Endothelial cell of umbilical vein (primary cell): ENCODE measurements around the gene PPP2R3C. TPM values are rescaled to one million over a fixed set of nuclear protein-coding genes. Genes with fewer than 3 reads are reported as not detected.

ENCODE experiments used
- BruUV-seq: library from RNA; stranded (reverse); fragments of 400-500 nt; replicated peaks from 2 replicates; lab custom pipeline; 2021; lab: Mats Ljungman, UMichigan
- CTCF ChIA-PET: fragments of 300-600, 350-600 bp; sonication (Branson Sonifier 250); formaldehyde crosslinking; loops from one replicate; lab custom pipeline; 2021; ENCODE audit warnings: antibody characterized with exemption, inconsistent platforms; lab: Charles Lee
- POLR2A ChIA-PET: fragments of 300-600, 350-600 bp; sonication (Branson Sonifier 250); formaldehyde crosslinking; loops from one replicate; lab custom pipeline; 2021; ENCODE audit warnings: antibody characterized with exemption, inconsistent platforms; lab: Charles Lee
- DNase-seq: peaks from one replicate; pipeline ENCODE4 v3.0.0-alpha.2; 2011; ENCODE audit warnings: low read depth, low spot score
- FAIRE-seq: peaks from 2 replicates; lab custom pipeline; 2011; peaks lifted over from hg19 to GRCh38; lab: Jason Lieb, UNC
- H2AFZ ChIP-seq: 2 replicates; pipeline ENCODE4 v1.6.0; 2012; ENCODE audit warnings: low read depth, low read length, control low read depth, inconsistent platforms
- H3K27ac ChIP-seq: 2 replicates; pipeline ENCODE4 v1.5.1; 2011; ENCODE audit warnings: low read depth, mild to moderate bottlenecking, control low read depth, low read length, moderate library complexity; ENCODE audit not compliant: insufficient read depth
- H3K27me3 ChIP-seq, 2 experiments: 2 replicates each; pipeline versions ENCODE4 v1.6.0 to v1.6.1; 2011; ENCODE audit warnings: low read length in 2 of 2, mixed read lengths in 1 of 2; ENCODE audit not compliant: control insufficient read depth in 2 of 2, insufficient read depth in 2 of 2
- H3K36me3 ChIP-seq, 2 experiments: 2 replicates in 1 of 2; 3 replicates in 1 of 2; pipeline ENCODE4 v1.5.1; 2011; ENCODE audit warnings: low read length in 2 of 2, mild to moderate bottlenecking in 1 of 2, moderate library complexity in 1 of 2; ENCODE audit not compliant: control insufficient read depth in 2 of 2, insufficient read depth in 2 of 2; ENCODE audit errors: extremely low read depth in 1 of 2
- H3K4me1 ChIP-seq: 3 replicates; pipeline ENCODE4 v1.5.1; 2011; ENCODE audit warnings: mild to moderate bottlenecking, low read length; ENCODE audit not compliant: control insufficient read depth, insufficient read depth; ENCODE audit errors: extremely low read depth
- H3K4me2 ChIP-seq: 2 replicates; pipeline ENCODE4 v1.6.1; 2011; ENCODE audit warnings: low read length, control low read depth, mixed read lengths; ENCODE audit not compliant: insufficient read depth
- H3K4me3 ChIP-seq, 3 experiments: fragments of 200-600 bp in 1 of 3; sonication (generic), shearing (Covaris generic) in 1 of 3; replicated peaks in 1 of 3; 2 replicates each; pipeline ENCODE4 v1.5.1; 2011 to 2016; ENCODE audit warnings: control low read depth in 3 of 3, low read length in 3 of 3, mild to moderate bottlenecking in 2 of 3, inconsistent platforms in 1 of 3, low read depth in 1 of 3, moderate library complexity in 1 of 3; ENCODE audit not compliant: insufficient read depth in 1 of 3
- H3K79me2 ChIP-seq: 2 replicates; pipeline ENCODE4 v1.6.0; 2012; ENCODE audit warnings: low read length, inconsistent platforms; ENCODE audit not compliant: control insufficient read depth, insufficient read depth
- H3K9ac ChIP-seq: replicated peaks from 2 replicates; pipeline ENCODE3; 2011; ENCODE audit warnings: low read length, control low read depth; ENCODE audit not compliant: insufficient read depth; ENCODE audit errors: extremely low read depth
- H3K9me1 ChIP-seq: replicated peaks from 3 replicates; pipeline ENCODE4 v1.6.0; 2011; ENCODE audit warnings: mild to moderate bottlenecking, low read length; ENCODE audit not compliant: control insufficient read depth, insufficient read depth; ENCODE audit errors: extremely low read depth
- H3K9me3 ChIP-seq: replicated peaks from 2 replicates; pipeline ENCODE4 v1.5.1; 2012; ENCODE audit warnings: low read length, inconsistent platforms; ENCODE audit not compliant: control insufficient read depth, insufficient read depth
- H4K20me1 ChIP-seq: replicated peaks from 2 replicates; pipeline ENCODE3; 2011; ENCODE audit warnings: mild to moderate bottlenecking, low read length; ENCODE audit not compliant: control insufficient read depth, insufficient read depth; ENCODE audit errors: extremely low read depth
- CTCF ChIP-seq, 2 donors: IDR thresholded peaks; 1 replicate in 1 of 2; 2 replicates in 1 of 2; pipeline ENCODE4 v1.5.1; 2011; ENCODE audit warnings: low read length in 2 of 2, mild to moderate bottlenecking in 2 of 2, moderate library complexity in 2 of 2, control low read depth in 1 of 2, inconsistent platforms in 1 of 2, low read depth in 1 of 2; ENCODE audit not compliant: insufficient read depth in 1 of 2; ENCODE audit errors: extremely low read depth in 1 of 2
- EZH2 ChIP-seq: IDR thresholded peaks from 2 replicates; pipeline ENCODE4 v1.6.1; 2012; ENCODE audit warnings: borderline replicate concordance, low read depth, mild to moderate bottlenecking, moderate library complexity, low read length, inconsistent platforms; ENCODE audit not compliant: severe bottlenecking
- GATA2 ChIP-seq: IDR thresholded peaks from 2 replicates; pipeline ENCODE4 v1.7.0; 2011; ENCODE audit warnings: low read depth, mild to moderate bottlenecking, moderate library complexity, mixed read lengths, low read length; ENCODE audit not compliant: insufficient read length, insufficient read depth
- JUN ChIP-seq: IDR thresholded peaks from 2 replicates; pipeline ENCODE4 v1.6.1; 2011; ENCODE audit warnings: borderline replicate concordance, low read depth; ENCODE audit not compliant: insufficient read length, insufficient read depth
- MAX ChIP-seq: IDR thresholded peaks from 2 replicates; pipeline ENCODE4 v1.6.1; 2011; ENCODE audit not compliant: insufficient read depth, insufficient read length
- MYC ChIP-seq: IDR thresholded peaks from one replicate; pipeline ENCODE4 v1.6.1; 2011; ENCODE audit warnings: mild to moderate bottlenecking, low read depth, low read length
- POLR2A ChIP-seq: IDR thresholded peaks from 2 replicates; pipeline ENCODE4 v1.6.1; 2012; ENCODE audit warnings: low read depth, mild to moderate bottlenecking, control low read depth, low read length
- dilution Hi-C: fragments of 300-500 bp; cut with MboI; formaldehyde crosslinking; loops from one replicate; pipeline ENCODE4 v1.15.0; 2019; ENCODE audit warnings: low sequenced_read_pairs; ENCODE audit not compliant: extremely low pct_ligation_motif_present
- intact Hi-C: fragments of 100-400 bp; cut with micrococcal nuclease; formaldehyde crosslinking; loops from one replicate; pipeline ENCODE4 v1.10.0; 2022
- polyA plus RNA-seq, 4 experiments: library from polyadenylated mRNA; depleted of rRNA in 3 of 4; stranded (reverse) in 3 of 4; unstranded in 1 of 4; fragments of >200 nt; gene quantifications; 2 replicates each; pipeline versions ENCODE4 v1.2.1 to v1.2.3, GENCODE V29; 2011 to 2012; ENCODE audit warnings: missing spikeins in 1 of 4
- total RNA-seq: library from RNA; stranded (reverse); gene quantifications from 2 replicates; pipeline ENCODE4 v1.2.3, GENCODE V29; 2021

Gene PPP2R3C
- total and polyA plus RNA-seq, 2 donors (not counting 3 experiments of a cell fraction or from before 2014, with no cell fraction given), result 10.2 to 40.6 TPM

GRCh38 chr14:35147186-35147585, 25.4 kb upstream of the PPP2R3C start:
- no peak for DNase-seq
- H3K4me1 ChIP-seq, result no peaks in the 10 kb centered on the region
- no peaks in the 10 kb centered on the region for H3K36me3 ChIP-seq
- POLR2A ChIA-PET, result no interaction called here
- intact Hi-C loops, result no loop called here
- H4K20me1 ChIP-seq, result no peaks in the 10 kb centered on the region
- no peak overlapping the region for H3K4me3 ChIP-seq
- no peaks in the 10 kb centered on the region for H3K79me2 ChIP-seq
- H3K9me3 ChIP-seq, result no peaks in the 10 kb centered on the region
- dilution Hi-C loops, result no loop called here
- BruUV-seq, result no TSS peak
- H3K9me1 ChIP-seq, result no peaks in the 10 kb centered on the region
- H3K27ac ChIP-seq, result no peak overlapping the region
- no peak overlapping the region for H2AFZ ChIP-seq
- FAIRE-seq, result no peak
- H3K9ac ChIP-seq, result no peak overlapping the region
- H3K4me2 ChIP-seq, result no peak overlapping the region
- TF ChIP-seq MAX (no peak), GATA2 (no peak), JUN (no peak), CTCF (IDR thresholded peaks at IDR 0.05; ENCODE audit: extremely low read depth in 1 of 2, insufficient read depth in 1 of 2, low read depth in 1 of 2, low read length in 2 of 2) (no peak), MYC (no peak), EZH2 (no peak), POLR2A (no peak)
- no peaks in the 10 kb centered on the region for H3K27me3 ChIP-seq
- CTCF ChIA-PET, result interaction anchor here (1.5 kb wide), 3 partner anchors 14 to 671 kb away, joined by 3 to 4 read pairs (median 4); no protein-coding TSS in a partner anchor
